MM.1S (cell line): ENCODE results near the gene MTA3.

Experiments used
- DNase-seq: peaks from one replicate; pipeline ENCODE4 v3.0.0-alpha.2; 2015
- H2AFZ ChIP-seq: fragments of 300-600 bp; sonication (generic); 2 replicates; pipeline ENCODE4 v1.6.0; 2016; ENCODE audit warnings: antibody characterized with exemption, low read length
- H3F3A ChIP-seq: fragments of 300-600 bp; sonication (generic); 2 replicates; pipeline ENCODE4 v1.6.1; 2016; ENCODE audit warnings: mild to moderate bottlenecking, antibody characterized with exemption, low read length, moderate library complexity, mixed read lengths; ENCODE audit not compliant: insufficient read depth
- H3K27ac ChIP-seq: fragments of 300-600 bp; sonication (generic); 2 replicates; pipeline ENCODE4 v1.5.1; 2016; ENCODE audit warnings: mild to moderate bottlenecking, low read length
- H3K27me3 ChIP-seq: fragments of 300-600 bp; sonication (generic); replicated peaks from 2 replicates; pipeline ENCODE4 v1.6.0; 2016; ENCODE audit warnings: low read length; ENCODE audit not compliant: insufficient read depth
- H3K36me3 ChIP-seq: fragments of 300-600 bp; sonication (generic); replicated peaks from 2 replicates; pipeline ENCODE4 v1.6.1; 2016; ENCODE audit warnings: mild to moderate bottlenecking, low read length, mixed read lengths; ENCODE audit not compliant: insufficient read depth
- H3K4me1 ChIP-seq: fragments of 300-600 bp; sonication (generic); 2 replicates; pipeline ENCODE4 v1.6.1; 2016; ENCODE audit warnings: low read length, mixed read lengths
- H3K4me2 ChIP-seq: fragments of 300-600 bp; sonication (generic); 2 replicates; pipeline ENCODE4 v1.6.0; 2016; ENCODE audit warnings: low read depth, low read length
- H3K4me3 ChIP-seq: fragments of 300-600 bp; sonication (generic); 2 replicates; pipeline ENCODE4 v1.5.1; 2016; ENCODE audit warnings: low read length, mixed read lengths
- H3K79me2 ChIP-seq: fragments of 300-600 bp; sonication (generic); 2 replicates; pipeline ENCODE4 v1.6.1; 2016; ENCODE audit warnings: mixed run types, low read length, mixed read lengths
- H3K9ac ChIP-seq: fragments of 300-600 bp; sonication (generic); 2 replicates; pipeline ENCODE4 v1.6.1; 2016; ENCODE audit warnings: low read length, mixed read lengths
- H3K9me2 ChIP-seq: fragments of 300-600 bp; sonication (generic); replicated peaks from 2 replicates; pipeline ENCODE4 v1.6.1; 2016; ENCODE audit warnings: mild to moderate bottlenecking, low read length, mixed read lengths; ENCODE audit not compliant: insufficient read depth
- H3K9me3 ChIP-seq: fragments of 300-600 bp; sonication (generic); replicated peaks from 2 replicates; pipeline ENCODE4 v1.6.1; 2016; ENCODE audit warnings: mild to moderate bottlenecking, low read length, mixed read lengths; ENCODE audit not compliant: insufficient read depth
- H4K20me1 ChIP-seq: fragments of 300-600 bp; sonication (generic); 2 replicates; pipeline ENCODE4 v1.6.1; 2016; ENCODE audit warnings: mild to moderate bottlenecking, low read length, moderate library complexity, mixed read lengths; ENCODE audit not compliant: insufficient read depth
- CTCF ChIP-seq: fragments of 300-600 bp; sonication (generic); IDR thresholded peaks from 2 replicates; pipeline ENCODE4 v1.5.1; 2016; ENCODE audit warnings: antibody characterized with exemption, low read length, mixed read lengths
- EZH2 ChIP-seq: fragments of 300-600 bp; sonication (generic); optimal IDR thresholded peaks from 2 replicates; pipeline ENCODE3; 2017; ENCODE audit warnings: low read depth, mild to moderate bottlenecking, antibody characterized with exemption, low read length, mixed read lengths
- EZH2phosphoT487 ChIP-seq: fragments of 300-600 bp; sonication (generic); IDR thresholded peaks from 2 replicates; pipeline ENCODE4 v1.6.1; 2018; ENCODE audit warnings: antibody characterized with exemption, low read length

MTA3 gene

GRCh38 chr2:42783511-42783910, 215.1 kb downstream of the MTA3 start:
- H2AFZ ChIP-seq = no peak overlapping the region
- H3K9ac ChIP-seq = no peak overlapping the region
- TF ChIP-seq EZH2phosphoT487 (no peak), CTCF (no peak), EZH2 (no peak)
- no peak overlapping the region for H3K4me3 ChIP-seq
- H3K79me2 ChIP-seq = no peaks in the 10 kb centered on the region
- H3F3A ChIP-seq = no peaks in the 10 kb centered on the region
- no peaks in the 10 kb centered on the region for H4K20me1 ChIP-seq
- no peaks in the 10 kb centered on the region for H3K4me1 ChIP-seq
- H3K36me3 ChIP-seq = no peaks in the 10 kb centered on the region
- no peaks in the 10 kb centered on the region for H3K9me2 ChIP-seq
- no peak overlapping the region for H3K27ac ChIP-seq
- DNase-seq = no peak
- H3K9me3 ChIP-seq = no peaks in the 10 kb centered on the region
- H3K27me3 ChIP-seq = no peaks in the 10 kb centered on the region
- H3K4me2 ChIP-seq = no peak overlapping the region

- Histone ChIP-seq H4K20me1 (no peaks in the 10 kb centered on the region), H3K36me3 (no peaks in the 10 kb centered on the region), H3K4me3 (no peak overlapping the region), H3F3A (no peaks in the 10 kb centered on the region), H3K9me3 (no peaks in the 10 kb centered on the region), H3K79me2 (no peaks in the 10 kb centered on the region), H3K9me2 (no peaks in the 10 kb centered on the region), H3K4me1 (no peaks in the 10 kb centered on the region), H2AFZ (no peak overlapping the region), H3K27ac (no peak overlapping the region), H3K9ac (no peak overlapping the region), H3K4me2 (no peak overlapping the region), H3K27me3 (no peaks in the 10 kb centered on the region)
- TF ChIP-seq CTCF (no peak), EZH2 (no peak), EZH2phosphoT487 (no peak)
- no peak for DNase-seq
These were observed 215.9 kb downstream of the MTA3 start for GRCh38 chr2:42784204-42784880.

GRCh38 chr2:42786561-42787345, 218.3 kb downstream of the MTA3 start:
- no peaks in the 10 kb centered on the region for H3K9me3 ChIP-seq
- no peaks in the 10 kb centered on the region for H4K20me1 ChIP-seq
- H3K36me3 ChIP-seq = no peaks in the 10 kb centered on the region
- H3K27ac ChIP-seq = no peak overlapping the region
- no peaks in the 10 kb centered on the region for H3F3A ChIP-seq
- DNase-seq = no peak
- H3K27me3 ChIP-seq = no peaks in the 10 kb centered on the region
- no peaks in the 10 kb centered on the region for H3K79me2 ChIP-seq
- TF ChIP-seq EZH2phosphoT487 (no peak), CTCF (no peak), EZH2 (no peak)
- H3K9me2 ChIP-seq = no peaks in the 10 kb centered on the region
- H2AFZ ChIP-seq = no peak overlapping the region
- no peak overlapping the region for H3K4me2 ChIP-seq
- H3K9ac ChIP-seq = no peak overlapping the region
- H3K4me1 ChIP-seq = no peaks in the 10 kb centered on the region
- H3K4me3 ChIP-seq = no peak overlapping the region
